GM12874 (cell line): ENCODE measurements around the gene FAM187B.

ENCODE experiments used
- CTCF ChIP-seq: IDR thresholded peaks from 2 replicates; pipeline ENCODE4 v1.5.1; 2011; ENCODE audit warnings: low read depth, mild to moderate bottlenecking, control low read depth, low read length, moderate library complexity; ENCODE audit not compliant: insufficient read depth

Gene FAM187B

GRCh38 chr19:35209646-35210045 lies 18.9 kb downstream of the FAM187B start:
- no peak for TF ChIP-seq CTCF

GRCh38 chr19:35208121-35208520 lies 20.4 kb downstream of the FAM187B start:
- no peak for TF ChIP-seq CTCF

- TF ChIP-seq CTCF: no peak
These were observed 21.1 kb downstream of the FAM187B start for GRCh38 chr19:35207391-35207871.

GRCh38 chr19:35206855-35207254 lies 21.7 kb downstream of the FAM187B start:
- TF ChIP-seq CTCF: no peak

GRCh38 chr19:35206379-35206778 lies 22.2 kb downstream of the FAM187B start:
- TF ChIP-seq CTCF: no peak

- TF ChIP-seq CTCF: no peak
These were observed 22.7 kb downstream of the FAM187B start for GRCh38 chr19:35205733-35206323.

GRCh38 chr19:35204799-35205732 lies 23.5 kb downstream of the FAM187B start:
- no peak for TF ChIP-seq CTCF
